Measurements from ENCODE around the gene SPDYE16.
"Not testable (repeated sequence)": the region's sequence is repeated elsewhere in the genome, so short reads cannot be mapped to it uniquely, and the experiment has no call there.

Gene SPDYE16

DNA sequence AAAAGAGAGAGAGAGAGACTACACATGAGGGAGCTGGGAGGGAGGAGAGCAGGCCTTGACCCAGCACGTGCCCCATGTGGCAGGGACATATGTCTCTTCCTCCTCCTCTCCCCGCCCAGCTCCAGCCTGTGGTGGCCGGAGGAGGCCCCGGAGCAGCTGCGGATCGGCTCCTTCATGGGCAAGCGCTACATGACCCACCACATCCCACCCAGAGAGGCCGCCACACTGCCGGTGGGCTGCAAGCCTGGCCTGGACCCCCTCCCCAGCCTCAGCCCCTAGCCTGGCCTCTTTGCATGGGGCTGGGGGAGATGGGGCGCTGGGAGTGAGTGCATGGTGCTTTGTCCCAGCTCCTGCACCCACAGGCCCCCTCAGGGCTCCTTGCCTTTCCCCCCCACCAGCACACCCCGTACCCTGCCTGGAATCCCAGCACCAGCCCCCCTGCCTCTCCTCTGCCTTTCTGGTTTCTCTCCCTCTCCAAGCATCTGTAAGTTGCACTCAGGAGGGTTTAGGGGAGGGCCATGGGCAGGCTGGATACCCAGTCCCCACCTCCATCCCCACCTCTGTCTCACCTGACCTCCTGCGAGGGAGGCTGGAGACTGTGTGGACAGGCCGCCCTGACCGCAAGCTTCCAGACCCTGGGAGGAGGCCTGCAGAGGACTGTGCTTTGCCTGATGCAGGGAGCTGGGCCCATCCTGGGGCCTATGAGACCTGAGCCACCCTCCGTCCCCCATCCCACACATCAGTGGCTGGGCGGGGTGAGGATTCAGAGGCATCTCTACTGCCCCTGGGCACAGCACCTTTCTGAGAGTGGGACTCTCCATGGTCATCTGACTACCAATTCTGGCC is 27.9 kb downstream of the SPDYE16 start:
- DNase-seq (ENCODE audit: low spot score in 2 of 2) (no peak), ATAC-seq (ENCODE audit: low read depth) (no peak)
- no peak overlapping the region for H3K4me3 Mint-ChIP-seq

DNA sequence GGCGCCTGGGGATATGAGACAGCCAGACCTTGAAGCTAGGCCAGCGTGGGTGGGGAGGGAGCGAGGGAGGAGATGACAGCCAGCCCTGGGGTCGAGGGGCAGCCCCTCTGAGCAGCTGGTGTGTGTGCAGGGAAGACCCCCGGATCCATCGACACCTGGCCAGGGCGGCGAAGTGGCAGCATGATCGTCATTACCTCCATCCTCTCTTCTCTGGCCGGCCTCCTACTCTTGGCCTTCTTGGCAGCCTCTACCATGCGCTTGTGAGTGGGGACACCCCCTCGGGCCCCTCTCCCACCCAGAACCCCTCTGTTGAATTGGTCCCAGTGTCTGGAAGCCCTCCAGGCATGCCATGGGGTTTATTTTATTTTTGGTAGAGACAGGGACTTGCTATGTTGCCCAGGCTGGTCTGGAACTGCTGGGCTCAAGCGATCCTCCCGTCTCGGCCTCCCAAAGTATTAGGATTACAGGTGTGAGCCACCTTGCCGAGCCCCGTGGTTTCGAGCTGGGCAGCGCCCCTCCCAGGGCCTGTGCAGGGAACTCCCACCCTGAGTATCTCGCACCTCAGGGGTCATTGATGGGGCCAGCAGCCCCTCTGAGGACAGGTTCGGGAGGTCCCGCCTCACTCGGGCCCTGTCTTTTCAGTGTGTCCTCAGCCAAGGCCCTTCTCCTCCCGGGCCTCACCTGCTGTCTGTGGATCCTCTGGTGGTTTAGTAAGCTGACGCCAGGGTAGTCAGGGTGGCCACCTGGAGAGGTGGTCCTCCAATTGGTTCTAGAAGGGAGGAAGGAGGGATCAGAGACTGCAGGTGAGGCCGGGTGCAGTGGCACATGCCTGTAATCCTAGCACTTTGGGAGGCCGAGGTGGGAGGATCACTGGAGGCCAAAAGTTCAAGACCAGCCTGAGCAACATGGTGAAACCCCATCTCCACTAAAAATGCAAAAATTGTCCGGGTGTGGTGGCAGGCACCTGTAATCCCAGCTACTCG is 29.0 kb downstream of the SPDYE16 start:
- H3K4me3 Mint-ChIP-seq, result no peak overlapping the region
- no peaks in the 10 kb centered on the region for H3K9me3 Mint-ChIP-seq
- peaks cover 1% of the 10 kb centered on the region for H3K27me3 Mint-ChIP-seq
- ATAC-seq (ENCODE audit: low read depth) (no peak), DNase-seq (ENCODE audit: low spot score in 2 of 2) (no peak)
- no peaks in the 10 kb centered on the region for H3K4me1 Mint-ChIP-seq
- H3K27ac Mint-ChIP-seq, result no peak overlapping the region
- no peaks in the 10 kb centered on the region for H3K36me3 Mint-ChIP-seq

More for the DNA sequence above, 27.9 kb downstream of the SPDYE16 start:
- Mint-ChIP-seq H3K27me3 (peaks cover 1% of the 10 kb centered on the region), H3K9me3 (no peaks in the 10 kb centered on the region), H3K36me3 (no peaks in the 10 kb centered on the region), H3K27ac (no peak overlapping the region), H3K4me1 (no peaks in the 10 kb centered on the region)

DNA sequence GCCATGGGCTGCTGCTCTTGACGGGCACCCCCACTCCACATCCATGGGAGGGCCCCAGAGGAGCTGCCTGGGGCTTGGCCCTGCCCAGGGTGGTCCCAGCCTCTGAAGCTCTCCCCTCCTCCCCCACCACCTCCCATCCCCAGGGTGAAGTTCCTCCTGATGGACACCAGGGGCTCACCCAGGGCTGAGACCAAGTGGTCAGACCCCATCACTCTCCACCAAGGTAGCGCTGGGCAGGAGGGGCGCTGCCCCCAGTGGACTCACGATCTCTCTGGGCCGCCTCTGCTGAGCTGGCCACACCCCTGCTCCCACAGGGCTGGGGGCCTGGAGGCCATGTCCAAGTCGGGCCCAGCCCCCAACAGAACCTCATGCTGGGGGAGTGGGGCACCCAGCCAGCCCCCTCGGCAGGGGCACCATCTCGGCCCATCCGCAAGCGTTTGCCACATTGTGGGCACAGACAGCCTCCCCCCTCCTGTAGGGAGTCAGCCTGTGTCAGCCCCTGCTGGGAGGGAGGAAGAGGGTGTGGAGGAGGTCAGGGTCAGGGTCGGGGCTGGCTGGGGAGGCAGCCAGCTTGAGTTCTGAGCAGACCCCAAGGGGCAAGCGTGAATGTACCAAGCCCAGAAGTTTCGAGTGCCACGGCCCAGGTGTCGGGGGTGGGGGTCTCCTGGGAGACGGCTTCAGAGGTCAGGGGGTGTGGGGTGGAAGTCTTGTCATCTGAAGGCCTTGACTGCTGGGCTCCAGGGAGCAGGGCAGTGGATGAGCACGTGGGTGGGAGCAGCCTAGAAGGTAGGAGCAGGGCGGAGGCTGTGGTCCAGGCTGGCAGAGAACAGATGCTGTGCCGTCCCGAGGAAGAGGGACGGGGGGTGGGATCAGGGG is 29.9 kb downstream of the SPDYE16 start:
- Mint-ChIP-seq H3K4me3 (no peak overlapping the region), H3K9me3 (no peaks in the 10 kb centered on the region), H3K27ac (no peak overlapping the region), H3K4me1 (no peaks in the 10 kb centered on the region), H3K27me3 (peaks cover 1% of the 10 kb centered on the region), H3K36me3 (no peaks in the 10 kb centered on the region)
- no peak for DNase-seq (ENCODE audit: low spot score in 2 of 2)
- ATAC-seq (ENCODE audit: low read depth), result no peak

DNA sequence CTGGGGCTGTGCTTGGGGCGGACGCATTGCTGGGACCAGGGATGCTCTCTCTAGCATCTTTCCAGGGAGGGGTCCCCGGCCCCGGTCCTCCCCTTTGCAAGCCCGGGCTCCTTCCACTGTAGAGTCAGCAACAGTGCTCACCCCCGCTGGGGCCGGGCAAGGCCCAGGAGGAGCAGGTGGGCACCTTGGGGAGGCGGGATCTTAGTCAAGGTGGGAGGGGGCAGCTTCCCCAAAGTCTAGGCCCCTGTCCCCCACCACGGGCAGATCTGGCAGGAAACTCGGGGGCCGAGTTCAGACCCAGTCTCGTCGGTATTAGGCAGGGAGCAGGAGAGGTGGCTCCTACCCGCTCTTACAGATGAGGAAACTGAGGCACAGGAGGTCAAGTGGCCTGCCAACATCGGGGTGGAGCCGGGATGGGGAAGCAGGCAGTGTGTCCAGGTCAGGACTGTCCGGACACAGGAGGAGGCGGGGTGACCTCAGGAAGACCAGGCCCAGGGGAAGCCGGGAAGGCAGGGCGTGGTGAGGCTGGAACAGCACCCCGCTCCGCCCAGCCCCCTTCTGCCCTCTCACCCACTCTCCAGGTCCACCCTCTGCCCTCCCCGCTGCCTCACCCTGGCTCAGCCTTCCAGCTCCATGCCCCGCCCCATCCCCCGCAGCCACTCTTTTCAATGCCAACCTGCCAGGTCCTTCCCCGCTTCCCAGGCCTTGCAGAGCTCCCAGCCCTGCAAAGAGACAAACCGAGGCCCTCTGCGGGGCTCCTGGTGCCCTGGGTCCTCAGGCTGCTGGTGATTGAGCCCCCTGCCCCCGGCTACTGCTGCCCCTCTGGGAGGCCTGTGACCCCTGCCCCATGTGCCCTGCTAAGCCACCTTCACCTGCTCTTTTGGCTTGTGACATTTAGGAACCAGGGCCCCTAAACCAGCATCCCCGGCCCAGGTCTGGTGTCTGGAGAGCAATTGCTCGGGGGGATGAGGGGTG is 30.9 kb downstream of the SPDYE16 start:
- DNase-seq (ENCODE audit: low spot score in 2 of 2); H3K36me3 Mint-ChIP-seq; H3K27ac Mint-ChIP-seq; H3K4me3 Mint-ChIP-seq; H3K4me1 Mint-ChIP-seq; H3K27me3 Mint-ChIP-seq; ATAC-seq (ENCODE audit: low read depth); H3K9me3 Mint-ChIP-seq: not testable (repeated sequence)

DNA sequence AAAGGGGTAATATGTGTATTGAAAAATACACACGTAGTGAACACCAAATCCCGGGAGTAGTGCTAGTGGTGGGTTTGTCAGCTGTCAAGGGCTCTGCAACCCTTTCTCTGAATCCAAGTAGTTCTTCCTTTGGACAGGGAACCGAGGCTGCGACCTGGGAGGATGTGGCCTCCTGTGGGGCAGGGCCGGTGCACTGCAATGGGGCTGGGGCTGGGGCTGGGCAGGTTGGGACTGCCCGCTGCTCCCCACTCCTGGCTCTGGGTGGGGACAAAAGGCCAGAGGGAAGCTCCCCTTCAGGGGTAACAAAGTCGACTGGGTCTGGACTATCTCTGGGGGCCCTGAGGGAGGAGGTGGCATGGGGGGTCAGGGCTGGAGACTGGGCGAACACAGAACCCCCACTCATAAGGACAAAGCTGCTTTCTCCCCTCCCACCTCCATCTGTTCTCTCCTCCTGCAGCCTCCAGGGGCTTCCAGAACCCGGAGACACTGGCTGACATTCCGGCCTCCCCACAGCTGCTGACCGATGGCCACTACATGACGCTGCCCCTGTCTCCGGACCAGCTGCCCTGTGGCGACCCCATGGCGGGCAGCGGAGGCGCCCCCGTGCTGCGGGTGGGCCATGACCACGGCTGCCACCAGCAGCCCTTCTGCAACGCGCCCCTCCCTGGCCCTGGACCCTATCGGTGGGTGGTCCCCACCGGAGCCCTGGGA is 31.7 kb downstream of the SPDYE16 start:
- not testable (repeated sequence) for ATAC-seq (ENCODE audit: low read depth); H3K4me3 Mint-ChIP-seq; H3K27ac Mint-ChIP-seq; H3K27me3 Mint-ChIP-seq; H3K9me3 Mint-ChIP-seq; DNase-seq (ENCODE audit: low spot score in 2 of 2); H3K4me1 Mint-ChIP-seq; H3K36me3 Mint-ChIP-seq

DNA sequence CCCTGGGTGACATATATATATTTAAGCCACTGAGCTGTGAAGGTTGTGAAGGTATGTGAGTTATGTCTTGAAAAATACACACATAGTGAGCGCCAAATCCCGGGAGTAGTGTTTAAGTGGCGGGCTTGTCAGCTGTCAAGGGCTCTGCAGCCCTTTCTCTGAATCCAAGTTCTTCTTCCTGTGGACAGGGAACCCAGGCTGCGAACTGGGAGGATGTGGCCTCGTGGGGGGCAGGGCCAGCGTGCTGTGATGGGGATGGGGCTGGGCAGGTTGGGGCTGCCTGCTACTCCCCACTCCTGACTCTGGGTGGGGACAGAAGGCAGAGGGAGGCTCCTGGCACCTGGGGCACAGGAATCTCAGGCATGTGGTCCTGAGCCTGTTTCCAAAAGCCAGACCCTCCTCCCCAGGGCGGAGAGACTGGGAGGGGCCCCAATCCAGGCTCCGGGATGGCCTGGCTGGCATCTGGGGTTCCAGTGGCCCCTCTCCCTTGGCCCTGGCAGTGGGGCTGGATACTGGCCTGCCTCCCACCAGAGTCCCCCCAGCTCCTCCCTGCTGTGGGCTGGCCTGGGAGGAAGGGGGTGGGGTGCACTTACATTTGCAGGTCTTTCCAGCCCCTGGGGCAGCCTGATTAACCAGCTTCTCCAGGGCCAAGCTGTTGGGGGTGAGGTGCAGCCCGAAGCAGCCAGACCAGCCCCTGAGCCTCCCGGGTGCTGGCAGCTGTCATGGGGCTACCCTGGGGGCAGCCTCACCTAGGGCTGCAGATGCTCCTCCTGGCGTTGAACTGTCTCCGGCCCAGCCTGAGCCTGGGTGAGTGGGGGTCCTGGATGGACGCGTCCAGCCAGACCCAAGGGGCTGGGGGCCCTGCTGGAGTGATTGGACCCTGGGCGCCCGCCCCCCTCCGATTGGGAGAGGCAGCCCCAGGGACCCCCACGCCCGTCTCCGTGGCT is 32.9 kb downstream of the SPDYE16 start, which contains the start of gene UPK3B:
UPK3B (plus strand) TSS at position 622 of the 947 bp plus-strand sequence; CDS start at position 723, 101 bp downstream.
- Mint-ChIP-seq H3K4me3 (no peak within 1 kb of the TSS), H3K4me1 (no peaks in the 10 kb centered on the region), H3K27me3 (no peaks in the 10 kb centered on the region), H3K27ac (no peak within 1 kb of the TSS), H3K36me3 (no peaks in the 10 kb centered on the region), H3K9me3 (no peaks in the 10 kb centered on the region)
- ATAC-seq (ENCODE audit: low read depth) (no peak), DNase-seq (ENCODE audit: low spot score in 2 of 2) (no peak)

DNA sequence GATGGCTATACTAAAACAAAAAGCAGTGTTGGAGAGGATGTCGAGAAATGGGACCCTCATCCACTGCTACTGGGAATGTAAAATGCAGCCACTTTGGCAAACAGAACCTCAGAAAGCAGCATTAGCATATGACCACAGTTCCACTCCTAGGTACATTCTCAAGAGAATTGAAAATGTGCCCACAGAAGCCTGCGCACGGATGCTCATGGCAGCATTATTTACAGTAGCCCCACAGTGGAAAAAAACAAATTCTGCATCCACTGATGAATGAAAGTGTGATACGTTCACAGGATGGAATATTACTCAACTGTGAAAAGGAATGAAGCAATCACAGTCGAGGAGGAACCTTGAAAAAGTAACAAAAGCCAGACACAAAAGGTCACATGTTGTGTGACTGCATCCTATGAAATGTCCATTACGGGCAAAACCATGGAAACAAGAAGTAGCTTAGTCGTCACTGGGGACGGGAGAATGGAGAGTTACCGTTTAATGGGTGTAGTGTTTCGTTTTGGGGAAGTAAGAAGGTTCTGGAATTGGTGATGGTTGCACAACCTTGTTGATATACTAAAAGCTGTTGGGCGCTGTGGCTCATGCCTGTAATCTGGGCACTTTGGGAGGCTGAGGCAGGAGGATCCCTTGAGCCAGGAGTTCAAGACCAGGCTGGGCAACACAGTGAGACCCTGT is 35.2 kb downstream of the SPDYE16 start:
- H3K9me3 Mint-ChIP-seq, result no peaks in the 10 kb centered on the region
- no peaks in the 10 kb centered on the region for H3K27me3 Mint-ChIP-seq
- no peaks in the 10 kb centered on the region for H3K4me1 Mint-ChIP-seq
- DNase-seq (ENCODE audit: low spot score in 2 of 2) (no peak), ATAC-seq (ENCODE audit: low read depth) (no peak)
- H3K36me3 Mint-ChIP-seq, result peaks cover 3% of the 10 kb centered on the region
- no peak overlapping the region for H3K27ac Mint-ChIP-seq
- no peak overlapping the region for H3K4me3 Mint-ChIP-seq

DNA sequence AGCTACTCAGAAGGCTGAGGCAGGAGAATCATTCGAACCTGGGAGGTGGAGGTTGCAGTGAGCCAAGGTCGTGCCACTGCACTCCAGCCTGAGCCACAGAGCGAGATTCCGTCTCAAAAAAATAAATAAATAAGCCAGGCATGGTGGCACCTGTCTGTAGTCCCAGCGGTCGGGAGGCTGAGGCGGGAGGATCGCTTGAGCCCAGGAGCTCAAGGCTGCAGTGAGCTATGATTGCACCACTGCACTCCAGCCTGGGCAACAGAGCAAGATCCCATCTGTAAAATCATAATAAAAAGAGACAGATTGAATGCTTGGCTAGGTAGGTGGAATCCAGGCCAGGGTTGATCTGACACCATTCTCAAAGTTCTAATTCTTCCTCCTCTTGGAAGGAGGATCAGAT is 36.5 kb downstream of the SPDYE16 start:
- not testable (repeated sequence) for H3K27me3 Mint-ChIP-seq, H3K27ac Mint-ChIP-seq

DNA sequence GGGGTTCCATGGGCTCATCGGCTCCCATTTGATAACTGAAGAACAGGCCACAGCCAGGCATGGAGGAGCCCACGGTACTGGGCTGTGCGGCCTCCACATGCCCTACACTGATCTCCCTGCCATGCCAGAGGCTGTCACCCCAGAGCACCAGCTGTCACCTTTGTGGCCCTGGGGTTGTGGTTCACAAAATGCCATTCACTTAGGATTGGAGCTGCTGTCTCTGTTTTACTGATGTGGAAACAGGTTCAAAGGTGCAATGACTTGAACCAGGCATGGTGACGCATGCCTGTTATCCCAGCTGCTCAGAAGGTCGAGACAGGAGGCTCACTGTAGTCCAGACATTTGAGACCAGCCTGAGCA is 37.0 kb downstream of the SPDYE16 start:
- DNase-seq (ENCODE audit: low spot score in 2 of 2) (no peak), ATAC-seq (ENCODE audit: low read depth) (no peak)
- no peak overlapping the region for H3K4me3 Mint-ChIP-seq
- peaks cover 7% of the 10 kb centered on the region for H3K36me3 Mint-ChIP-seq
- no peaks in the 10 kb centered on the region for H3K4me1 Mint-ChIP-seq
- no peaks in the 10 kb centered on the region for H3K9me3 Mint-ChIP-seq
- H3K27me3 Mint-ChIP-seq, result no peaks in the 10 kb centered on the region
- H3K27ac Mint-ChIP-seq, result no peak overlapping the region

More for the DNA sequence above, 36.5 kb downstream of the SPDYE16 start:
- H3K4me1 Mint-ChIP-seq; H3K9me3 Mint-ChIP-seq; H3K4me3 Mint-ChIP-seq; ATAC-seq (ENCODE audit: low read depth); H3K36me3 Mint-ChIP-seq; DNase-seq (ENCODE audit: low spot score in 2 of 2): not testable (repeated sequence)

DNA sequence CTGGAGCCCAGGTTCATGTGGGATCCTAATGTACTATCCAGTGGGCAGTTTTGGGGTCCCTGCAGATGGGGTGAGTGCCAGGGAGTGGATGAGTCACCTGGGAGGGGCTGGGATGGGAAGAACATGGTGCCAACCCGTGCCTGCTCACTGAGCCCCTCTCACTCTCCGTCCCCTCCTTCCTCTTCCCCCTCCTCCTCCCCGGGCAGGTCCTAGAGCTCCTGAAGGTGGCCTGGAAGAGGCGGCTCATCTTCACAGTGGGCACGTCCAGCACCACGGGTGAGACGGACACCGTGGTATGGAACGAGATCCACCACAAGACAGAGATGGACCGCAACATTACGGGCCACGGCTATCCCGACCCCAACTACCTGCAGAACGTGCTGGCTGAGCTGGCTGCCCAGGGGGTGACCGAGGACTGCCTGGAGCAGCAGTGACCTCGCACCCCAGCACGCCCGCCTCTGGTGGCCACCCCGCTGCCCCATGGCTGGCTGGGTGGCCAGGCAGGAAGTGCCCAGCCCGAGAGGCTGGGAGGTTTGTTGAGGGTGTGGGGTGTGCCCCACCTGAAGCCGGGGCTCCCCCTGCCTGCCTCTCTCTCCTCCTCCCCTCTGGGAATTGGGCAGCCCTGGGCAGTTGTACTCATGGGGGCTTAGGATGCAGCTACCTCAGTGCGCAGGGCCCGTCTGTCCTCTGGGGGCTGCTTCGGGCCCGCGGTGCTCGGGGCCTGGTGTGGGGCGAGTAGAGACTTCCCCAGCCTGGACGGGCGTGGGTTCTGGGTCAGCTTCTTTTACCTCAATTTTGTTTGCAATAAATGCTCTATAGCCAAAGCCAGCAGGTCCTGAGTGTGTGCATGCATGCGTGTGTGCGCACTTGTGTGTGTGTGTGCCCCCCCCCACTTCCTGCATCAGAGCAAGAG is 37.7 kb downstream of the SPDYE16 start:
- no peak for ATAC-seq (ENCODE audit: low read depth)
- H3K4me3 Mint-ChIP-seq, result no peak overlapping the region
- H3K4me1 Mint-ChIP-seq, result no peaks in the 10 kb centered on the region
- DNase-seq (ENCODE audit: low spot score in 2 of 2), result no peak
- no peaks in the 10 kb centered on the region for H3K9me3 Mint-ChIP-seq
- H3K27me3 Mint-ChIP-seq, result no peaks in the 10 kb centered on the region
- peaks cover 8% of the 10 kb centered on the region for H3K36me3 Mint-ChIP-seq
- no peak overlapping the region for H3K27ac Mint-ChIP-seq
